Activated CD4-positive, alpha-beta memory T cell treated with anti-CD3 and anti-CD28 coated beads for 36 hours (primary cell): ENCODE measurements around the gene BRMS1. TPM values are rescaled to one million over a fixed set of nuclear protein-coding genes. Genes with fewer than 3 reads are reported as not detected.
A peak's percentile ranks its signal among the peaks of the same experiment; 100 is the strongest.

Source experiments
- CTCF ChIA-PET: fragments of 350-600 bp; sonication (Branson Sonifier 250); formaldehyde crosslinking; loops from one replicate; lab custom pipeline; 2021; ENCODE audit warnings: antibody characterized with exemption, inconsistent platforms; lab: Charles Lee
- POLR2A ChIA-PET: fragments of 350-600 bp; sonication (Branson Sonifier 250); formaldehyde crosslinking; loops from one replicate; lab custom pipeline; 2021; ENCODE audit warnings: antibody characterized with exemption; lab: Charles Lee
- DNase-seq: peaks from one replicate; pipeline ENCODE4 v3.0.0-alpha.2; 2020
- H3K27ac Mint-ChIP-seq: one replicate; pipeline ENCODE4 v1.8.0; 2021; ENCODE audit warnings: mixed read lengths
- H3K27me3 Mint-ChIP-seq: one replicate; pipeline ENCODE4 v1.8.0; 2021; ENCODE audit warnings: mixed read lengths
- H3K36me3 Mint-ChIP-seq: one replicate; pipeline ENCODE4 v1.8.0; 2021; ENCODE audit warnings: mixed read lengths
- H3K4me1 Mint-ChIP-seq: one replicate; pipeline ENCODE4 v1.8.0; 2021; ENCODE audit warnings: low read depth, mixed read lengths
- H3K4me3 Mint-ChIP-seq: one replicate; pipeline ENCODE4 v1.8.0; 2021; ENCODE audit warnings: mild to moderate bottlenecking, mixed read lengths
- H3K9me3 Mint-ChIP-seq: one replicate; pipeline ENCODE4 v1.8.0; 2021; ENCODE audit warnings: mixed read lengths
- intact Hi-C: fragments of 100-400 bp; cut with micrococcal nuclease; formaldehyde crosslinking; loops from one replicate; pipeline ENCODE4 v1.15.1; 2023
- total RNA-seq, 2 experiments: library from RNA; stranded (reverse); gene quantifications; one replicate each; pipeline ENCODE4 v1.2.3, GENCODE V29; 2021

BRMS1 gene
- total RNA-seq, 2 experiments from 2014 or later, result 29.3 to 31.2 TPM

- POLR2A ChIA-PET, result no interaction called here
- intact Hi-C loops, result no loop called here
Measured at GRCh38 chr11:66316849-66317251, 28.1 kb downstream of the BRMS1 start, which contains the start of gene CD248. CD248 (minus strand) TSS chr11:66317044; CDS start chr11:66317027, 17 bp downstream.

GRCh38 chr11:66315921-66316811 is 28.7 kb downstream of the BRMS1 start:
- ChIA-PET CTCF (interaction anchor here (0.7 kb wide), 1 partner anchor 13 kb away, joined by 3 read pairs; no protein-coding TSS in a partner anchor), POLR2A (no interaction called here)
- no peak for DNase-seq
- H3K27me3 Mint-ChIP-seq, result no peaks in the 10 kb centered on the region
- H3K9me3 Mint-ChIP-seq, result peaks cover 6% of the 10 kb centered on the region
- H3K4me3 Mint-ChIP-seq, result no peak overlapping the region
- H3K4me1 Mint-ChIP-seq, result peaks cover 29% of the 10 kb centered on the region
- no peak overlapping the region for H3K27ac Mint-ChIP-seq
- intact Hi-C loops, result no loop called here
- H3K36me3 Mint-ChIP-seq, result no peaks in the 10 kb centered on the region

More at GRCh38 chr11:66316849-66317251, 28.1 kb downstream of the BRMS1 start, which contains the start of gene CD248:
- H3K36me3 Mint-ChIP-seq, result no peaks in the 10 kb centered on the region
- H3K27ac Mint-ChIP-seq, result no peak within 1 kb of the TSS
- peaks cover 26% of the 10 kb centered on the region for H3K4me1 Mint-ChIP-seq
- no peak for DNase-seq
- H3K27me3 Mint-ChIP-seq, result no peaks in the 10 kb centered on the region
- CTCF ChIA-PET, result interaction anchor here (1.1 kb wide), 1 partner anchor 69 kb away, joined by 3 read pairs; no protein-coding TSS in a partner anchor
- peaks cover 6% of the 10 kb centered on the region for H3K9me3 Mint-ChIP-seq
- no peak within 1 kb of the TSS for H3K4me3 Mint-ChIP-seq

DNA sequence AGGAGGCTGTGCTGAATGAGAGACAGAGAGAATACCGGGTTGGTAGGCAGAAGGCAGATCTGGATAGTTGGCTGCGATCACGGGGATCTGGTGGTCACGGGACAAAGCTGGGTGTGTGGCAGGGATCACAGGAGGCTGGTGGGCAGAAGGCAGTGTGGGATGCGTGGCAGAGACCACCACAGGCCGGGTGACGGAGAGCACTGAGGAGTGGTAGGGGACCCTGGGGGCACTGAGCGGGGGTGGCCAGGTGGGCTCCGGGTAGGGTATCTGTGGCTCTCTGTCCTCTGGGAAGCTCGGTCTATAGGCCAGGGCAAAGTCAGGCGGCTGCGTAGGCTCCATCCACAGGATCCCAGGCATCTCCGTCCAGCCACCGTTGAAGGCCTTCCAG is 29.4 kb downstream of the BRMS1 start:
- no peak overlapping the region for H3K4me3 Mint-ChIP-seq
- POLR2A ChIA-PET, result no interaction called here

DNA sequence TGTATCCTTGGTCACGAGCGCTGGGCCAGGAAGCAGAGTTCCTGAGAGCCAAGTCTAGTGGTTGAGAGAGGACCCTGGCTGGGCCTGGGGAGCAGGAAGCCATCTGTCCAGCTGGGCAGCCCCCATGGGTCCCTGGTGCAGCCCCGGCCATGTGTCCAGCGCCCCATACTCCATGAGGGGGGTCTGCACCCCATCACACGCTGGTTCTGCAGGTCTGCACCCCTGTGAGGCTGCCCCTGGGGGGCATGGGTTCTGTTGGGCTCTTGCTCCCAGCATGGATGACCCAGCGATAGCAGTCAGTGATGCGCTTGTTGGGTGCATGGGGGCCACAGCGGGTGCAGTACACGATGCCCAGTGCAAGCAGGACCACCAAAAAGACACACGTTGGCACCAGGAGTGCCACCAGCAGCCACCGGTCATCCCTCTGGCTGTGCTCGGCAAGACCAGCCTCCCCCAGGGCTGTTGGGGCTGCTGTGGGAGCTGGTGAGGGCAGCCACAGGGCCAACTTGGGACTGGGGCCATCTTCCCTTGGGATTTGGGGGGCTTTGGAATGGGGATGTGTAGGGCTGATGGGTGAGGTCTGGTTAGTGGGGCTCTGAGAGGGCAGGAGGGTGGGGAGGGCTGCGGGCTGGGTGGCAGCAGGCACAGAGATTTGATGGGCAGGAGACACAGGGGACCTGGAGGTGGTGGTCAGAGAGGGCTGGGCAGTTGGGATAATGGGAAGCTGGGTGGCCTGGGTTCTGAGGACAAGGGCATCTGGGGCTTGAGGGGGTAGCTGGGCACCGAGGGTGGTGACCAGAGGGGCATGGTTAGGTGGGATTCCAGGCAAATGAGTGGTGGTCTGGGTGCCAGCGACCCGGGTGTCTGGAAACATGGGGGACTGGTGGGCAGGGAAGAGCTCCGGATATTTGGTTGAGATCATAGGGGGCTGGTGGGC is 30.1 kb downstream of the BRMS1 start:
- intact Hi-C loops, result no loop called here
- ChIA-PET CTCF (interaction anchor here (0.7 kb wide), 1 partner anchor 14 kb away, joined by 3 read pairs; no protein-coding TSS in a partner anchor), POLR2A (no interaction called here)
- H3K4me1 Mint-ChIP-seq, result peaks cover 27% of the 10 kb centered on the region
- H3K36me3 Mint-ChIP-seq, result no peaks in the 10 kb centered on the region
- H3K9me3 Mint-ChIP-seq, result peaks cover under 1% of the 10 kb centered on the region
- DNase-seq, result no peak
- H3K27me3 Mint-ChIP-seq, result no peaks in the 10 kb centered on the region
- H3K27ac Mint-ChIP-seq, result no peak overlapping the region
- no peak overlapping the region for H3K4me3 Mint-ChIP-seq

More for the DNA sequence above, 29.4 kb downstream of the BRMS1 start:
- H3K36me3 Mint-ChIP-seq, result no peaks in the 10 kb centered on the region
- no peaks in the 10 kb centered on the region for H3K27me3 Mint-ChIP-seq
- CTCF ChIA-PET, result interaction anchor here (0.7 kb wide), 1 partner anchor 13 kb away, joined by 3 read pairs; no protein-coding TSS in a partner anchor
- DNase-seq, result no peak
- H3K9me3 Mint-ChIP-seq, result peaks cover 6% of the 10 kb centered on the region
- intact Hi-C loops, result no loop called here
- H3K27ac Mint-ChIP-seq, result no peak overlapping the region
- peaks cover 29% of the 10 kb centered on the region for H3K4me1 Mint-ChIP-seq

DNA sequence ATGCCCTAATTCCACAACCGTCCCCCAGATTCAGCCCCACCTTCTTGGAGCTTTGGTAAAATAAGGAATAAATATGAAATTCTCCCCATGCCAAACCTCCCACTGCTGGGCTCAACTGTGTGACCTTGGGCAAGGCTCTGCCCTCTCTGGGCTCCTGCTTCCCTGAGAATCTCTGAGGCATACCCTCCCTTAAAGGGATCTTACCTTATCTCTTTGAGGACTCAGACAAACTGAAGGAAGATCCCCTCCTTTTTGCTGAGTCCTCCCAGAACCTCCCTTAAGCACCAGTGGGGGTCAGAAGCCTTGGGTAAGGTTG is 30.8 kb downstream of the BRMS1 start:
- intact Hi-C loops, result no loop called here
- Mint-ChIP-seq H3K9me3 (no peaks in the 10 kb centered on the region), H3K27ac (no peak overlapping the region), H3K4me3 (no peak overlapping the region), H3K4me1 (peaks cover 25% of the 10 kb centered on the region), H3K36me3 (no peaks in the 10 kb centered on the region), H3K27me3 (no peaks in the 10 kb centered on the region)
- ChIA-PET POLR2A (interaction anchor here (1.1 kb wide), 1 partner anchor 531 kb away, joined by 3 read pairs; no protein-coding TSS in a partner anchor), CTCF (interaction anchor here (1.9 kb wide), 1 partner anchor 18 kb away, joined by 9 read pairs; no protein-coding TSS in a partner anchor)
- DNase-seq, result no peak

- no peak for DNase-seq
- Mint-ChIP-seq H3K4me3 (peak overlapping the region; percentile 77), H3K9me3 (no peaks in the 10 kb centered on the region), H3K36me3 (no peaks in the 10 kb centered on the region), H3K27ac (peak overlapping the region; percentile 77), H3K27me3 (no peaks in the 10 kb centered on the region), H3K4me1 (peaks cover 19% of the 10 kb centered on the region)
- intact Hi-C loops, result no loop called here
- ChIA-PET CTCF (interaction anchor here (0.6 to 2.9 kb wide), 10 partner anchors 12 to 637 kb away, joined by 3 to 45 read pairs (median 12); partner anchors contain the start of genes B4GAT1, BRMS1, MRPL11 and RIN1), POLR2A (interaction anchor here (0.5 to 2.1 kb wide), 5 partner anchors 19 to 531 kb away, joined by 3 to 5 read pairs (median 3); partner anchors contain the start of genes SF3B2 and SLC29A2)
Measured at GRCh38 chr11:66313321-66314185, 31.4 kb downstream of the BRMS1 start.

GRCh38 chr11:66312549-66313320 is 32.2 kb downstream of the BRMS1 start:
- Mint-ChIP-seq H3K36me3 (no peaks in the 10 kb centered on the region), H3K4me1 (peaks cover 12% of the 10 kb centered on the region), H3K4me3 (peak overlapping the region; percentile 77), H3K9me3 (no peaks in the 10 kb centered on the region), H3K27ac (peak overlapping the region; percentile 77), H3K27me3 (no peaks in the 10 kb centered on the region)
- ChIA-PET POLR2A (interaction anchor here (0.5 to 2.1 kb wide), 9 partner anchors 14 to 532 kb away, joined by 3 to 9 read pairs (median 3); partner anchors contain the start of genes BRMS1, SF3B2, SLC29A2 and YIF1A), CTCF (interaction anchor here (0.6 to 2.9 kb wide), 20 partner anchors 10 to 636 kb away, joined by 3 to 45 read pairs (median 8); partner anchors contain the start of genes B4GAT1, BRMS1, DPP3 and MRPL11)
- DNase-seq, result peak; percentile 95
- intact Hi-C loops, result loop anchor here (1.0 kb wide), 5 partner anchors 16 to 59 kb away; partner anchors contain the start of genes BRMS1, RAB1B, SLC29A2 and YIF1A

DNA sequence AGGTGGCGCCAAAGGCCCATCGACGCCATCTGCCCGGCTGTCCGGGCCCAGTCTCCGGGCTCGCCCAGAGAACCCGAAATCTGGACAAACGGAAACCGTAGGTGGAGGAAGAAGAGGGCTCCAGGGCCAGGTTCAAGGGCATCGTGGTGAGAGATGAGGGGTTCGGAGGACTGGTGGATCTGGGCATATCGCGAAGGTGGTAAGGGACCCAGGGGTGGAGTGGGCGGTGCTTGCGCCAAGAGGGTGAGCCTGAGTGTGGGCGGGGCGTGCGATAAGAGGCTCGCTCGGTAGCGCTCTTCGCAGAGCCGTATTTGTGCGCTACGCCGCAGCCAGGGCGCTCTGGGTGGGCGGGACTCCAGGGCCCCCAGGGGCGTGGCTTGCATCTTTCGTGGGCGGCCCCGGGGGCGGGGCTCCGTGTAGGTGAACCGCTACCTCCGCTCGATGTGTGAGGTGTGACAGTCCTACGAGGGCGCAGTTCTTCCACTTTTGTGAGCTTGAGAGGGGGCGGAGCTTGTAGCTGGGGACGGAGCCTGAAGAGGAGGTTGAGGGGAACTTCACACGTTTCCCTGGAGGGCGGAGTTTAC is 32.8 kb downstream of the BRMS1 start:
- peak; percentile 97 for DNase-seq
- H3K27me3 Mint-ChIP-seq, result no peaks in the 10 kb centered on the region
- peak overlapping the region; percentile 77 for H3K4me3 Mint-ChIP-seq
- H3K36me3 Mint-ChIP-seq, result no peaks in the 10 kb centered on the region
- peaks cover 5% of the 10 kb centered on the region for H3K4me1 Mint-ChIP-seq
- POLR2A ChIA-PET, result interaction anchor here (0.9 to 2.1 kb wide), 7 partner anchors 15 to 260 kb away, joined by 3 to 9 read pairs (median 4); partner anchors contain the start of genes BRMS1, SF3B2, SLC29A2 and YIF1A
- no peaks in the 10 kb centered on the region for H3K9me3 Mint-ChIP-seq
- H3K27ac Mint-ChIP-seq, result peak overlapping the region; percentile 77
- intact Hi-C loops, result loop anchor here (1.0 kb wide), 6 partner anchors 16 to 77 kb away; partner anchors contain the start of genes BRMS1, RAB1B, SLC29A2 and YIF1A
- CTCF ChIA-PET, result interaction anchor here (0.6 to 2.9 kb wide), 34 partner anchors 10 to 168 kb away, joined by 3 to 45 read pairs (median 5); partner anchors contain the start of genes B4GAT1, BRMS1, DPP3 and MRPL11

DNA sequence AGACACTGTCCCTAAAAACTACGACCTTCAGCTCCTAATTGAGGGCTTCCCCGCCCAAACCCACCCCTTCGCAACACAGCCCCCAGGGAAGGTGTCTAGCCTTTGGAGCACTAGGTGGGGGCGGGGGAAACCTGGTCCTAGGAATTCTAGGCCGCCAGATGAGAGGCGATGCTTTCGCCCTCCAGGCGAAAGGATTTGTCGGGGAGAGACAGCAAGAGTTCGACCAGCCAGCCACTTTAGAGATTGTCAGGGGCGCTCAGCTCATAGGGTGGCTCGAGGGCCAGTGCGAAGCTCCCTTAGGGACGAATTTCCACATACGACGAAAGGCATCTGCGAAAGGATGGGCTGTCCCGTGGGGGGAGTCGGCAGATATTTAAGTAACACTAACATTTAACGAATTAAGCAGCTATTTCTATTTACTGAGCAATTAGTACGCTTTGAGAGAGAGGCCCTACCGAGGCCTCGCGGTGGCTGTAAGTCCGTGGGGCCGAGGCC is 33.4 kb downstream of the BRMS1 start:
- intact Hi-C loops, result loop anchor here (1.0 kb wide), 1 partner anchor 78 kb away; no protein-coding TSS in a partner anchor
- Mint-ChIP-seq H3K27me3 (no peaks in the 10 kb centered on the region), H3K36me3 (no peaks in the 10 kb centered on the region), H3K4me1 (peaks cover 5% of the 10 kb centered on the region), H3K9me3 (no peaks in the 10 kb centered on the region), H3K27ac (peak overlapping the region; percentile 77), H3K4me3 (peak overlapping the region; percentile 77)
- ChIA-PET CTCF (interaction anchor here (0.6 to 2.9 kb wide), 30 partner anchors 9 to 169 kb away, joined by 3 to 45 read pairs (median 4); partner anchors contain the start of genes B4GAT1, BRMS1, DPP3 and MRPL11), POLR2A (interaction anchor here (0.6 to 2.1 kb wide), 5 partner anchors 16 to 60 kb away, joined by 3 to 9 read pairs (median 5); partner anchors contain the start of genes BRMS1, SLC29A2 and YIF1A)
- no peak for DNase-seq
